GM19455 (cell line): ENCODE results near the gene ITGA11.

Source experiments
- ATAC-seq: cut with Tn5 transposase; IDR thresholded peaks from one replicate; pipeline ENCODE4 v1.9.1; 2021; ENCODE audit not compliant: unreplicated experiment

The ITGA11 gene

GRCh38 chr15:68447976-68448755, 16.2 kb upstream of the ITGA11 start:
- ATAC-seq: no peak

GRCh38 chr15:68447209-68447608, 15.2 kb upstream of the ITGA11 start:
- ATAC-seq: no peak

GRCh38 chr15:68445351-68445750, 13.4 kb upstream of the ITGA11 start:
- ATAC-seq: no peak

- no peak for ATAC-seq
These were observed 12.4 kb upstream of the ITGA11 start for GRCh38 chr15:68444336-68444735.

GRCh38 chr15:68442903-68443302, 10.9 kb upstream of the ITGA11 start:
- no peak for ATAC-seq

- ATAC-seq: no peak
These were observed 10.1 kb upstream of the ITGA11 start for GRCh38 chr15:68442041-68442440.

GRCh38 chr15:68441045-68441743, 9.2 kb upstream of the ITGA11 start:
- no peak for ATAC-seq

- no peak for ATAC-seq
These were observed 8.2 kb upstream of the ITGA11 start for GRCh38 chr15:68440136-68440535.

GRCh38 chr15:68439506-68439905, 7.5 kb upstream of the ITGA11 start:
- ATAC-seq: no peak

- no peak for ATAC-seq
These were observed 4.7 kb upstream of the ITGA11 start for GRCh38 chr15:68436680-68437079.

- ATAC-seq: no peak
These were observed 4.0 kb upstream of the ITGA11 start for GRCh38 chr15:68435966-68436365.

GRCh38 chr15:68434021-68434420, 2.1 kb upstream of the ITGA11 start:
- ATAC-seq: no peak

GRCh38 chr15:68433551-68433950, 1.6 kb upstream of the ITGA11 start:
- no peak for ATAC-seq

- no peak for ATAC-seq
These were observed 590 bp upstream of the ITGA11 start for GRCh38 chr15:68432441-68433064.

- ATAC-seq: no peak
These were observed 749 bp downstream of the ITGA11 start for GRCh38 chr15:68431037-68431791.

GRCh38 chr15:68430471-68431036, 1.4 kb downstream of the ITGA11 start:
- ATAC-seq: no peak

GRCh38 chr15:68429691-68430470, 2.1 kb downstream of the ITGA11 start:
- ATAC-seq: no peak

GRCh38 chr15:68428431-68428940, 3.5 kb downstream of the ITGA11 start:
- ATAC-seq: no peak

GRCh38 chr15:68427963-68428362, 4.0 kb downstream of the ITGA11 start:
- ATAC-seq: no peak

GRCh38 chr15:68427366-68427765, 4.6 kb downstream of the ITGA11 start:
- no peak for ATAC-seq
